Embryonic facial prominence (tissue), 1 donor: ENCODE measurements around the gene GAB1.
A peak's percentile ranks its signal among the peaks of the same experiment; 100 is the strongest.

Experiments
- DNase-seq: peaks from one replicate; pipeline ENCODE4 v3.0.0-alpha.2; 2016; ENCODE audit errors: extremely low spot score

The GAB1 gene

GRCh38 chr4:143336781-143337599 lies at the start of gene GAB1:
Gene GAB1, plus strand, starts transcription at chr4:143336876. Its CDS starts 313 bp downstream, at chr4:143337189.
- peak; percentile 40 for DNase-seq

GRCh38 chr4:143287572-143287923 lies 49.1 kb upstream of the GAB1 start:
- no peak for DNase-seq

- DNase-seq: no peak
Measured at GRCh38 chr4:143288171-143288570, 48.5 kb upstream of the GAB1 start.

- DNase-seq: no peak
Measured at GRCh38 chr4:143289370-143289769, 47.3 kb upstream of the GAB1 start.

- no peak for DNase-seq
Measured at GRCh38 chr4:143291314-143291713, 45.4 kb upstream of the GAB1 start.

- no peak for DNase-seq
Measured at GRCh38 chr4:143292858-143293257, 43.8 kb upstream of the GAB1 start.

- no peak for DNase-seq
Measured at GRCh38 chr4:143294310-143294709, 42.4 kb upstream of the GAB1 start.

- no peak for DNase-seq
Measured at GRCh38 chr4:143294710-143295275, 41.9 kb upstream of the GAB1 start.

GRCh38 chr4:143296397-143297067 lies 40.1 kb upstream of the GAB1 start:
- DNase-seq: no peak

- no peak for DNase-seq
Measured at GRCh38 chr4:143300860-143301259, 35.8 kb upstream of the GAB1 start.

GRCh38 chr4:143302536-143302935 lies 34.1 kb upstream of the GAB1 start:
- DNase-seq: no peak

- DNase-seq: no peak
Measured at GRCh38 chr4:143306788-143307187, 29.9 kb upstream of the GAB1 start.

- DNase-seq: no peak
Measured at GRCh38 chr4:143307531-143307930, 29.1 kb upstream of the GAB1 start.

GRCh38 chr4:143308377-143308776 lies 28.3 kb upstream of the GAB1 start:
- DNase-seq: no peak

GRCh38 chr4:143311924-143312323 lies 24.8 kb upstream of the GAB1 start:
- DNase-seq: no peak

GRCh38 chr4:143313521-143313920 lies 23.2 kb upstream of the GAB1 start:
- DNase-seq: no peak

GRCh38 chr4:143313996-143314395 lies 22.7 kb upstream of the GAB1 start:
- DNase-seq: no peak

- no peak for DNase-seq
Measured at GRCh38 chr4:143320113-143320512, 16.6 kb upstream of the GAB1 start.

GRCh38 chr4:143326735-143327134 lies 9.9 kb upstream of the GAB1 start:
- no peak for DNase-seq

- DNase-seq: no peak
Measured at GRCh38 chr4:143329985-143330384, 6.7 kb upstream of the GAB1 start.

- peak; percentile 92 for DNase-seq
Measured at GRCh38 chr4:143335979-143336780, 496 bp upstream of the GAB1 start.

- DNase-seq: peak; percentile 46
Measured at GRCh38 chr4:143337600-143338287, 1.1 kb downstream of the GAB1 start.
